Medulla oblongata (tissue), 1 donor: ENCODE data around the gene ARHGEF11.
A peak's percentile ranks its signal among the peaks of the same experiment; 100 is the strongest.

Source experiments
- DNase-seq: peaks from one replicate; pipeline ENCODE4 v3.0.0-alpha.2; 2015; ENCODE audit errors: extremely low spot score

The ARHGEF11 gene

GRCh38 chr1:157000686-157001085 lies 44.9 kb downstream of the ARHGEF11 start:
- DNase-seq, result no peak

DNA sequence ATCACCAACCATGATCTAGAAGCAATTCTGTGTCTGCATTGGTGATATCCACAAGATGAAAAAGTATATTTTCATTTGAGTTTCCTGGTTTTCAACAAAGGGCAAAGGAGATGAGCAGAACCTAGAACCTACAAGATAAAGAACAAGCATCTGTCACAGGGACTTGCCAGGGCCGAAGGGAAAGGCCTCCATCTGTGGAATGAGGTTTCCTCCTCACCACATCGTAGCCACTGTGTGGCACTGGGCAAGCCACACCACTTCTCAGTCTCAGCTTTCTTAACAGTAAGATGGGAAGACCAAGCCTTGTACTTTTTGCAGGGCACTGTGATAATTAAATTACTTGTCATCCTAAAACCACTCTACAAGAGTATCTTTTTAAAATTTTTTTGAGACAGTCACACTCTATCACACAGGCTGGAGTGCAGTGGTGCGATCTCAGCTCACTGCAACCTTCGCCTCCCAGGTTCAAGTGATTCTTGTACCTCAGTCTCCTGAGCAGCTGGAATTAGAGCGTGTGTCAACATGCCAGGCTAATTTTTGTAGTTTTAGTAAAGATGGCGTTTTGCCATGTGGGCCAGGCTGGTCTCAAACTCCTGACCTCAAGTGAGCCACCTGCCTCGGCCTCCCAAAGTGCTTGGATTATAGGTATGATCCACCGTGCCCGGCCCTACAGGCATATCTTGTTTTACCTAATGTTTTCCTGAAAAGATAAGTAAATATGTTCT lies 45.8 kb downstream of the ARHGEF11 start:
- DNase-seq, result no peak

- DNase-seq, result no peak
These were observed 46.6 kb downstream of the ARHGEF11 start for GRCh38 chr1:156998840-156999500.

DNA sequence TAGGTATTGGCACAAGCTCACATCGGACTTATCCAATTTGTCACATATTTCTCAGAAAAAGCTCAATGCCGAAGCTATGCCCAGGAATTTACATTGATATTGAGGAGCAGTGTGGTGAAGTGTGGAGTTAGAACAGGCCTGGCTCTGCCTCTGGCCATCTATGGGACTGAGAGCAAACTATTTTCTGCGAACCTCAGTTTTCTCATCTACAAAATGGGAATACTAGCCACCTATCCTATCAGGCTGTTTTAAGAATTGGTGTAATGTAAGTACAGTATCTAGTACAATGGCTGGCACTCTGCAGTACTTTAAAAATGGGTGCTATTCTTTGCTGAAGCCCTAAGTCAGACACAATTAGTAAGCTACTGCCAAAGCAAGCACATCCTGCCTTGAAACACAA lies 47.2 kb downstream of the ARHGEF11 start:
- DNase-seq, result no peak

GRCh38 chr1:156995412-156995811 lies 50.1 kb downstream of the ARHGEF11 start:
- DNase-seq, result no peak

DNA sequence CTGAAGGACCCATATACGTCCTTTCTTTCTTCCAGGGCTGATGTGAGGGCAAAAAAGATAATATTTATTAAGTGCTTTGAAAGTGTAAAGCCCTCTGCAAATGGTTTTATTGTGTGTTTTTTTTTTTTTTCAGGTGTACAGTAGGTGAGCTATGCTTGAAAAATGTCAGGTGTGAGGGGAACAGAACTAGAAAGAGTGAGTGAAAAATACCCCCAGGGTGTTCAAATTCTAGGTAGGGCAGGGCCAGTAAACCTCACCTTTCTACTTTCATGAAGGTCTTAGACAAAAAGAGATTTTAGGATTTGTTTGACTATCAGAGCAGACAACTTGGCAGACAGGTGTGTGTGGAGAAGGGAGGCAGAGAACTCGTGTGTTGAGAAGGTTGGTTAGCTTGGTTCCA lies 51.3 kb downstream of the ARHGEF11 start:
- DNase-seq, result no peak

DNA sequence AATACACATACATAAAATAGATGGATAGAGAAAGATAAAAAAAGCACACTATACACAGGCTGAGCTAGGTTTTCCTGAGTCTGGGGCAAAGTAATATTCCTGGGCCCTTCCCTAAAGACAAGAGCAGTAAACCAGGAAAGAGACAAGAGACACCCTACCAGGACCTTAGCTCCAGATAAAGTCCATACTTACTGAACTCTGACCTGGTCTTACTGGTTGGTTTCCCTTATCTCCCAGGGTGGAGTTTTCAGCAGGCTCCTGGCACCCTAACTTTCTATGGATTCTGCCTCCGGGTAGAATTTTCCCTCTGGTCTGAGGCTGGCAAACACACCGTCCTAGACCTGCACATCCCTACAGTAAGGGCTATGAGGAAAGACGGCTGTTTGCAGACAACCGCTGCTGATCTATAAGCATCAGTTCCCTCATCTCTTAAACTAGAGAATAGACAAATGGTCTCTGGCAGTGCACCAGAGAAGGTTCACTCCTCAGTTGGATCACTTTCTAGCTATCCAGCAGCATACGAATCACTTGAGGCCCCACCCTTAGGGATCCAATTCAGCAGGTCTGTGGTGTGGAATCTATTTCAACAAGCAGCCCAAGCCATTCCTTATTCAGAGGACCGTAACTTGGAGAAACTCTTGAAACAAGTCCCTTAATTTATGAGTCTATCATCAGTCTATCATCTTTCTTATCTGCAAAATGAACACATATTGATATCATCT lies 52.0 kb downstream of the ARHGEF11 start:
- no peak for DNase-seq

DNA sequence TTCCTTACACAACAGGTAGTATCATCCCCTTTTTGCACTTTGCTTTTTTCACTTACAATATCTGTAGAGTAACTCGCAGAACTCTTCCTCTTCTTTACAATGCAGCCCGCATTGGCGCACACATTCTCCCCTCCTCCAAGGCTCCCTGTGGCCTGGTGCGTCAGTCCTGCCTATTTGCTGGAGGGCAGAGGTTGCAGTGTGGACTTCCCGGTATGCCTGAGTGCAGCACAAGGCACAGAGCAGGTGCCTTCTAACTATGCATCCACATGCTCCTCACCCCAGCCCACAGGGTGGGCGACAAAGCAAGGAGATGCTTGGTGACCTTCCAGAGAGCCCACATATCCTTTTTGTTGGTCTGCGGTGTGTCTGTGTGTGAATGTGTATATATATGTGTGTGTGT lies 53.3 kb downstream of the ARHGEF11 start:
- DNase-seq, result no peak

DNA sequence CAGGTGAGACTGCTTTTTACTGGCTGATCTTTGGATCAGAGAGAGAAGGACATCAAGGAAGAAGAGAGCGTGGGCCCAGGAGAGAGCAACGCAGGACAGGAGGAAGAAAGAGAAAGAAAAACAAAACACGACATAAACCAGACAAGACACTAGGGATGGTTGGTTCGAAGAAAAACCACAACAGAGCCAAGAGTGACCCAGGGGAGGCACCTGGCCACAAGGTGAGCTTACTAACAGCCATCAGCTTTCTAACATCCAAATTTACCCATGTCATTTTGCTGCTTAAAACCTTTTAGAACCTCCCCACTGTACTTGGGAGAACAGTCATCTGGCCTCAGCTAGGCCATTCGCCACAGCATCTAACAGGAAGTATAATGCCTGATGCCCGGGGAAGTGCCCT lies 57.8 kb downstream of the ARHGEF11 start:
- no peak for DNase-seq

GRCh38 chr1:156980551-156980950 lies 65.0 kb downstream of the ARHGEF11 start:
- no peak for DNase-seq

GRCh38 chr1:156975084-156975483 lies 70.5 kb downstream of the ARHGEF11 start:
- no peak for DNase-seq

GRCh38 chr1:156973417-156973816 lies 72.1 kb downstream of the ARHGEF11 start:
- DNase-seq, result no peak

- no peak for DNase-seq
These were observed 75.5 kb downstream of the ARHGEF11 start for GRCh38 chr1:156970017-156970416.

- no peak for DNase-seq
These were observed 76.0 kb downstream of the ARHGEF11 start for GRCh38 chr1:156969496-156969895.

DNA sequence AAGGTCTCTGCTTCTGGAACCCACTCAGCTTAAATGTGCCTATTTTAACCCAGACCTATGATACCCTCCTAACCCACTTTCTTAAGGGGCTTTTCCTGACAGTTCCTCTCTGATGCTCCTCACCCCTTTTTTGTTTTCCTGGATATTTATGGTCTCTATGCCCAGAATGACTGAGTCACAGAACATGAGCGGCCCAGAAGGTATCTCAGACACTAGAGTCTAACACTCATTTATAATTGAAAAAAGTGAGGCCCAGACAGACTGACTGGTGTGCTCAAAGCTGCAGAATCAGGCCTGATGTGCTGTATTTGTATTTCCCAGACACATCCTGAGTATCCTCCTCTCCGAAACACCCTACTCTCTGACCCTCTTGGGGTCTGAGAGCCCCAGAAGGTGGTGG lies 81.1 kb downstream of the ARHGEF11 start:
- DNase-seq, result no peak

- peak; percentile 39 for DNase-seq
These were observed 81.9 kb downstream of the ARHGEF11 start for GRCh38 chr1:156963621-156964020.

DNA sequence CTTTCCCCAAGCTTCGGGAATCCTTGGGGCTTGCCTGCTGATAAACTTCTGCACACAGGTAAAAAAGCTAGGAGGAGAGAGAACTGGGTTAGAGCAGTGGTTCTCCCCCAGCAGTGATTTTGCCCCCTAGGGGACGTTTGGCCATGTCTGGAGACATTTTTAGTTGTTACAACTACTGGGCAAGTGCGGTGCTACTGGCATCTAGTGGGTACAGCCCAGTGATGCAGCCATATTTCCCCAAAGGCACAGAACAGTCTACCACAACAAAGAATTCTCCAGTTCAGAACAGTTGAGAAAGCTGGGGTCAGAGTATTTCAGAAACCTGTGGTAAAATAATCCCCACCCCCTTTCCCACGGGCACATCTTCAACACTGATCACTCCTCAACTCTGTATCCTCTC lies 83.8 kb downstream of the ARHGEF11 start:
- no peak for DNase-seq

GRCh38 chr1:156959925-156960324 lies 85.6 kb downstream of the ARHGEF11 start:
- no peak for DNase-seq

DNA sequence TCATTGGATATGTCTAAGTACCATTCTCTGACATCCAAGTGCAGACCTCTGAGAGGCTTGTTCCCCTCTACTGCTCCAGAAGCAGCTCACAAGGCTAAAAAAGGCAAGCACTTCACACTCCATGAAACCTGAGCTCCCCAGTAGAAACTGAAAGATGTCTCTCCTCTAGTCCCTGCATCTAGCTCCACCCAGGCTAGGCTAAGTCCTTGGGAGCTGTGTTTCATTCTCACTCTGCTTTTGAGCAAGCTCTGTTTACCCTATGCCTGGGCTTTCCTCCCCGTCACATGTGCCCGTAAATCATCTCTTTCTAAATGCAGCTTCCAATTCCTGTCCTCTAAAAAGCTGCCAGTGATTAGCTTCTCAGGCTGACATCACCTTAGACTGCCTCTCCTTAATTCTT lies 86.1 kb downstream of the ARHGEF11 start:
- no peak for DNase-seq

GRCh38 chr1:156958247-156958714 lies 87.3 kb downstream of the ARHGEF11 start:
- no peak for DNase-seq

GRCh38 chr1:156957634-156958033 lies 87.9 kb downstream of the ARHGEF11 start:
- DNase-seq, result no peak

DNA sequence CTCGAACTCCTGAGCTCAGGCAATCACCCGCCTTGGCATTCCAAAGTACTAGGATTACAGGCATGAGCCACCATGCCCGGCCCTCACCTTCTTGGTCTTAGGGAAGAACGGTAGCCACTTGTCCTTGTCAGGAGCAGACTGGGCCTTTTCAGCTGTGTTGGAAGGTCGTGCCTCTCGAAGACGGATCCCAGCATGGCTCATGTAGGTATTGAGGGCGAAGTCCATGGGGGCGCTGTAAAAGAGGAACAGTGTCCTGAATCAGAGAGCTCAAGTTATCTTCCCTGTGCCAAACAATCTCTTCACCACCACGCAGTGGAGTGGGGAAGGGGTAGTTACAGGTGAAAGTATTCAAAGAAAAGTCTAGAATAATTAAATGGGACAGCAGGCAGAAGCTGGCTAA lies 89.2 kb downstream of the ARHGEF11 start:
- DNase-seq, result no peak

DNA sequence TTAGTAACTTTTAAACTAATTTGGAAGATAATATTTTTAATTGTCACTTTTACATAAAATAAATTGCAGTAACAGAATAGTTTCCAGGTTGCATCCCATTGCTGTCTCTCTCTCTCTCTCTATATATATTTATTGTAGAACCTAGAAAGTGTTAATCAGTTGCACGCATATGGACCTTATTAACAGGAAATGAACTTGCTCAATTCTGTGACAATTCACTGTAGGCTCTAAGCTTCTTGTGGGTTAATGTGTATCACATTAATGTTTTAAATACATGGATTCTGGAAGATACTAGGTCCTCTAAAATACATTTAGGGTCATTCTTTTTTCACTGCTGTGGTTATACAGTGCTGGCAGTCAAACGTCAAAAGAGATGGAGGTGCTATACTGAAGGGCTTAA lies 92.0 kb downstream of the ARHGEF11 start:
- no peak for DNase-seq
